Vagina (tissue), 2 donors: ENCODE measurements around the gene SPATS2.

Experiments
- CTCF ChIP-seq, 3 experiments: fragments of 450-650 bp in 2 of 3; fragments of 200-600 bp in 1 of 3; sonication (generic) in 1 of 3; IDR thresholded peaks; one replicate each; pipeline ENCODE4 v1.5.1; 2017 to 2019; ENCODE audit warnings: antibody characterized with exemption in 3 of 3, mild to moderate bottlenecking in 2 of 3, moderate library complexity in 2 of 3
- POLR2A ChIP-seq, 2 donors: fragments of 450-650 bp; IDR thresholded peaks; one replicate each; pipeline ENCODE4 v1.6.1; 2017; ENCODE audit warnings: antibody characterized with exemption in 2 of 2, mild to moderate bottlenecking in 2 of 2, moderate library complexity in 2 of 2
- POLR2AphosphoS5 ChIP-seq, 2 donors: sonication (generic); formaldehyde crosslinking; IDR thresholded peaks; one replicate each; pipeline ENCODE4 v1.9.0; 2017; ENCODE audit warnings: antibody characterized with exemption in 2 of 2, mild to moderate bottlenecking in 2 of 2, low read depth in 1 of 2; ENCODE audit not compliant: insufficient read depth in 1 of 2

- TF ChIP-seq CTCF (IDR thresholded peaks at IDR 0.05) (no peak), POLR2AphosphoS5 (IDR thresholded peaks at IDR 0.05; ENCODE audit: insufficient read depth in 1 of 2, low read depth in 1 of 2) (no peak), POLR2A (IDR thresholded peaks at IDR 0.05) (no peak)
These were observed 181.8 kb downstream of the SPATS2 start for GRCh38 chr12:49548822-49549648.
